HepG2 (cell line): ENCODE data around the gene DMPK. TPM values are rescaled to one million over a fixed set of nuclear protein-coding genes. Genes with fewer than 3 reads are reported as not detected.

Experiments
- GABPB1 ChIP-seq: IDR thresholded peaks from 2 replicates; pipeline ENCODE4 v1.6.1; 2016; ENCODE audit warnings: mild to moderate bottlenecking, missing genetic modification reagents, moderate library complexity, missing compliant biosample characterization
- HNRNPLL ChIP-seq: fragments of 200-400 bp; formaldehyde crosslinking; IDR thresholded peaks from 2 replicates; pipeline ENCODE4 v1.6.1; 2017; ENCODE audit warnings: mild to moderate bottlenecking, low read depth, low read length; ENCODE audit not compliant: poor library complexity, severe bottlenecking
- LCORL ChIP-seq, 2 experiments: fragments of 450-650 bp in 1 of 2; sonication (generic) in 1 of 2; formaldehyde crosslinking in 1 of 2; IDR thresholded peaks; 2 replicates each; pipeline versions ENCODE4 v1.5.0 to v1.6.1; 2017 to 2020; ENCODE audit warnings: antibody characterized with exemption in 1 of 2, missing genetic modification reagents in 1 of 2
- MYNN ChIP-seq: sonication (generic); formaldehyde crosslinking; IDR thresholded peaks from 2 replicates; pipeline ENCODE4 v1.4.0; 2020; ENCODE audit warnings: mild to moderate bottlenecking, low read depth, missing genetic modification reagents
- PLRG1 ChIP-seq: fragments of 450-650 bp; conservative IDR thresholded peaks from 2 replicates; pipeline ENCODE4 v1.6.1; 2016
- PRPF4 ChIP-seq: fragments of 200-400 bp; formaldehyde crosslinking; IDR thresholded peaks from 2 replicates; pipeline ENCODE4 v1.6.1; 2016; ENCODE audit warnings: low read length, low read depth; ENCODE audit not compliant: poor library complexity, severe bottlenecking
- RXRA ChIP-seq: sonication (generic); formaldehyde crosslinking; IDR thresholded peaks from 2 replicates; pipeline ENCODE4 v1.5.1; 2020; ENCODE audit warnings: missing genetic modification reagents
- TAF1 ChIP-seq: sonication (generic); formaldehyde crosslinking; IDR thresholded peaks from 2 replicates; pipeline ENCODE4 v1.4.0; 2020; ENCODE audit warnings: missing genetic modification reagents
- ZFP36 ChIP-seq: fragments of 150-350 bp; IDR thresholded peaks from 2 replicates; pipeline ENCODE4 v1.6.1; 2018; ENCODE audit warnings: borderline replicate concordance, low read length, low read depth; ENCODE audit not compliant: partially characterized antibody
- ZNF205 ChIP-seq: IDR thresholded peaks from 2 replicates; pipeline ENCODE4 v1.6.1; 2018; ENCODE audit warnings: missing biosample characterization, missing genetic modification reagents
- ZNF335 ChIP-seq: sonication (generic); formaldehyde crosslinking; IDR thresholded peaks from 2 replicates; pipeline ENCODE4 v1.4.0; 2020; ENCODE audit warnings: missing genetic modification reagents
- ZNF567 ChIP-seq: sonication (generic); formaldehyde crosslinking; IDR thresholded peaks from 2 replicates; pipeline ENCODE4 v1.8.1; 2023; ENCODE audit warnings: mild to moderate bottlenecking, missing genetic modification reagents, borderline replicate concordance
- ZSCAN20 ChIP-seq: sonication (generic); formaldehyde crosslinking; IDR thresholded peaks from 2 replicates; pipeline ENCODE4 v1.4.0; 2020; ENCODE audit warnings: missing genetic modification reagents, mild to moderate bottlenecking, borderline replicate concordance
- ZSCAN22 ChIP-seq: sonication (generic); formaldehyde crosslinking; IDR thresholded peaks from 2 replicates; pipeline ENCODE4 v1.4.0; 2020; ENCODE audit warnings: mild to moderate bottlenecking, missing genetic modification reagents
- polyA plus RNA-seq, 8 experiments: library from polyadenylated mRNA; depleted of rRNA in 3 of 8; stranded (reverse) in 7 of 8; unstranded in 1 of 8; fragments of >200 nt; fragmentation: Illumina TruSeq in 4 of 8; extraction: Trizol in 4 of 8; gene quantifications; 2 replicates each; pipeline versions ENCODE4 v1.2.1 to v1.2.3, GENCODE V29; 2011 to 2016; ENCODE audit warnings: low read depth in 4 of 8, missing spikeins in 1 of 8, mixed read lengths in 1 of 8; ENCODE audit not compliant: insufficient read depth in 1 of 8
- total RNA-seq, 5 experiments: library from RNA; depleted of rRNA; stranded (reverse); fragments of >200 nt; fragmentation: Illumina TruSeq; extraction: Trizol; gene quantifications; 2 replicates each; pipeline ENCODE4 v1.2.3, GENCODE V29; 2016; ENCODE audit warnings: low read depth in 1 of 5
- TF ChIP-seq, protein P1 (sequence below): sonication (generic); formaldehyde crosslinking; IDR thresholded peaks from 2 replicates; pipeline ENCODE4 v1.4.0; 2020; ENCODE audit warnings: mild to moderate bottlenecking, missing genetic modification reagents
- TF ChIP-seq, protein P2 (sequence below): sonication (generic); formaldehyde crosslinking; IDR thresholded peaks from 2 replicates; pipeline ENCODE4 v1.5.1; 2020; ENCODE audit warnings: missing genetic modification reagents, mild to moderate bottlenecking, borderline replicate concordance
- TF ChIP-seq, protein P3 (sequence below): sonication (generic); formaldehyde crosslinking; IDR thresholded peaks from 2 replicates; pipeline ENCODE4 v1.4.0; 2020; ENCODE audit warnings: missing genetic modification reagents
- TF ChIP-seq, protein P4 (sequence below): sonication (generic); formaldehyde crosslinking; IDR thresholded peaks from 2 replicates; pipeline ENCODE4 v1.8.1; 2023; ENCODE audit warnings: missing genetic modification reagents, inconsistent platforms, borderline replicate concordance

The DMPK gene
- total and polyA plus RNA-seq, 2 of the 13 experiments (the other 11 are each of a cell fraction or from before 2014, with no cell fraction given), result 5.3 to 8.8 TPM

DNA sequence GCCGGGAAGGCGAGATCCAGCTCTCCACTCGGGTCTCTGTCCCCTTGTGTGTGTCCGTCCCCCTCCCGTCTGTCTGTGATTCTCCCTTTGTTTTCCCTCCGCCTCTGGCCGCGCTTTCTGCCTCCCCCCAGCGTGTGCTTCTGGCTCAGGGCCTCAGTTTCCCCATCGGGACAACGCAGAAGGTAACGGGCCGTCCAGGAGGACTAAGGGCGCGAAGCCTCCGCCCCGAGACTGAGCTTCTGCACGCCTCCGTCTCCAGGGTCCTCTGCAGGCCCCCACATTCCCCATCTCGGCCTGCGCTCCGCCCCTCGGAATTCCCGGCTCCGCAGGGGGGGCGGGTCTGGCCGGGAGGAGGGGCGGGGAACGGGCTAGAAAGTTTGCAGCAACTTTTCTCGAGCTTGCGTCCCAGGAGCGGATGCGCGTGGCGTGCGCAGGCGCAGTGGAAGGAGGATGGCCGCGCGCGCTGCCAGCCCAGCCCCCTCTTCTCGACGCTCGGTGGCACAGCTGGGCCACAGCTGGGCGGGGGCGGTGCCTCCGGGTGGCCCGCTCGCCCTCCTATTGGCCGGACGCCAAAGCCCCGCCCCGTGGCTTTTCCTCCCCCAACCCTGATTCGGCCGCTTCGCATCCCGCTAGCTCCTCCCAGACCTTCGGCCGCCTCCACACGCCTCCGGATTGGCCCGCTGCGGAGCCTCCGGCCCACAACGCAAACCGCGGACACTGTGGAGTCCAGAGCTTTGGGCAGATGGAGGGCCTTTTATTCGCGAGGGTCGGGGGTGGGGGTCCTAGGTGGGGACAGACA lies 13.1 kb downstream of the DMPK start, which contains the start of gene SIX5 (continued):
- no peak for TF ChIP-seq ZSCAN22 (CRISPR knock-in tag)
- no peak for TF ChIP-seq PLRG1
- no peak for TF ChIP-seq ZSCAN20 (CRISPR knock-in tag)
- TF ChIP-seq, protein P1, sequence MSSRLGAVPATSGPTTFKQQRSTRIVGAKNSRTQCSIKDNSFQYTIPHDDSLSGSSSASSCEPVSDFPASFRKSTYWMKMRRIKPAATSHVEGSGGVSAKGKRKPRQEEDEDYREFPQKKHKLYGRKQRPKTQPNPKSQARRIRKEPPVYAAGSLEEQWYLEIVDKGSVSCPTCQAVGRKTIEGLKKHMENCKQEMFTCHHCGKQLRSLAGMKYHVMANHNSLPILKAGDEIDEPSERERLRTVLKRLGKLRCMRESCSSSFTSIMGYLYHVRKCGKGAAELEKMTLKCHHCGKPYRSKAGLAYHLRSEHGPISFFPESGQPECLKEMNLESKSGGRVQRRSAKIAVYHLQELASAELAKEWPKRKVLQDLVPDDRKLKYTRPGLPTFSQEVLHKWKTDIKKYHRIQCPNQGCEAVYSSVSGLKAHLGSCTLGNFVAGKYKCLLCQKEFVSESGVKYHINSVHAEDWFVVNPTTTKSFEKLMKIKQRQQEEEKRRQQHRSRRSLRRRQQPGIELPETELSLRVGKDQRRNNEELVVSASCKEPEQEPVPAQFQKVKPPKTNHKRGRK, result no peak
- TF ChIP-seq RXRA (CRISPR knock-in tag), result peak; percentile 59; the same call in 1 of the 2 replicates
- TF ChIP-seq ZNF205 (CRISPR knock-in tag), result 0 out of 2 replicates have a peak, but pooled peaks have one; percentile 16
- no peak for TF ChIP-seq LCORL (IDR thresholded peaks at IDR 0.05)
- no peak; the same call in 1 of the 2 replicates for TF ChIP-seq LCORL (CRISPR knock-in tag; IDR thresholded peaks at IDR 0.05)
- TF ChIP-seq MYNN (CRISPR knock-in tag), result no peak
- TF ChIP-seq ZNF567 (CRISPR knock-in tag), result no peak
- no peak for TF ChIP-seq PRPF4
- TF ChIP-seq, protein P2, sequence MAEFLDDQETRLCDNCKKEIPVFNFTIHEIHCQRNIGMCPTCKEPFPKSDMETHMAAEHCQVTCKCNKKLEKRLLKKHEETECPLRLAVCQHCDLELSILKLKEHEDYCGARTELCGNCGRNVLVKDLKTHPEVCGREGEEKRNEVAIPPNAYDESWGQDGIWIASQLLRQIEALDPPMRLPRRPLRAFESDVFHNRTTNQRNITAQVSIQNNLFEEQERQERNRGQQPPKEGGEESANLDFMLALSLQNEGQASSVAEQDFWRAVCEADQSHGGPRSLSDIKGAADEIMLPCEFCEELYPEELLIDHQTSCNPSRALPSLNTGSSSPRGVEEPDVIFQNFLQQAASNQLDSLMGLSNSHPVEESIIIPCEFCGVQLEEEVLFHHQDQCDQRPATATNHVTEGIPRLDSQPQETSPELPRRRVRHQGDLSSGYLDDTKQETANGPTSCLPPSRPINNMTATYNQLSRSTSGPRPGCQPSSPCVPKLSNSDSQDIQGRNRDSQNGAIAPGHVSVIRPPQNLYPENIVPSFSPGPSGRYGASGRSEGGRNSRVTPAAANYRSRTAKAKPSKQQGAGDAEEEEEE (CRISPR knock-in tag), result no peak
- TF ChIP-seq GABPB1 (CRISPR knock-in tag), result peak; percentile 90
- TF ChIP-seq, protein P3, sequence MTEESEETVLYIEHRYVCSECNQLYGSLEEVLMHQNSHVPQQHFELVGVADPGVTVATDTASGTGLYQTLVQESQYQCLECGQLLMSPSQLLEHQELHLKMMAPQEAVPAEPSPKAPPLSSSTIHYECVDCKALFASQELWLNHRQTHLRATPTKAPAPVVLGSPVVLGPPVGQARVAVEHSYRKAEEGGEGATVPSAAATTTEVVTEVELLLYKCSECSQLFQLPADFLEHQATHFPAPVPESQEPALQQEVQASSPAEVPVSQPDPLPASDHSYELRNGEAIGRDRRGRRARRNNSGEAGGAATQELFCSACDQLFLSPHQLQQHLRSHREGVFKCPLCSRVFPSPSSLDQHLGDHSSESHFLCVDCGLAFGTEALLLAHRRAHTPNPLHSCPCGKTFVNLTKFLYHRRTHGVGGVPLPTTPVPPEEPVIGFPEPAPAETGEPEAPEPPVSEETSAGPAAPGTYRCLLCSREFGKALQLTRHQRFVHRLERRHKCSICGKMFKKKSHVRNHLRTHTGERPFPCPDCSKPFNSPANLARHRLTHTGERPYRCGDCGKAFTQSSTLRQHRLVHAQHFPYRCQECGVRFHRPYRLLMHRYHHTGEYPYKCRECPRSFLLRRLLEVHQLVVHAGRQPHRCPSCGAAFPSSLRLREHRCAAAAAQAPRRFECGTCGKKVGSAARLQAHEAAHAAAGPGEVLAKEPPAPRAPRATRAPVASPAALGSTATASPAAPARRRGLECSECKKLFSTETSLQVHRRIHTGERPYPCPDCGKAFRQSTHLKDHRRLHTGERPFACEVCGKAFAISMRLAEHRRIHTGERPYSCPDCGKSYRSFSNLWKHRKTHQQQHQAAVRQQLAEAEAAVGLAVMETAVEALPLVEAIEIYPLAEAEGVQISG (CRISPR knock-in tag), result peak; percentile 82
- TF ChIP-seq ZNF335, result no peak; the same call in 1 of the 2 replicates
- TF ChIP-seq TAF1 (CRISPR knock-in tag), result peak; percentile 90
- TF ChIP-seq ZFP36, result no peak
- peak; percentile 100 for TF ChIP-seq HNRNPLL
- TF ChIP-seq, protein P4, sequence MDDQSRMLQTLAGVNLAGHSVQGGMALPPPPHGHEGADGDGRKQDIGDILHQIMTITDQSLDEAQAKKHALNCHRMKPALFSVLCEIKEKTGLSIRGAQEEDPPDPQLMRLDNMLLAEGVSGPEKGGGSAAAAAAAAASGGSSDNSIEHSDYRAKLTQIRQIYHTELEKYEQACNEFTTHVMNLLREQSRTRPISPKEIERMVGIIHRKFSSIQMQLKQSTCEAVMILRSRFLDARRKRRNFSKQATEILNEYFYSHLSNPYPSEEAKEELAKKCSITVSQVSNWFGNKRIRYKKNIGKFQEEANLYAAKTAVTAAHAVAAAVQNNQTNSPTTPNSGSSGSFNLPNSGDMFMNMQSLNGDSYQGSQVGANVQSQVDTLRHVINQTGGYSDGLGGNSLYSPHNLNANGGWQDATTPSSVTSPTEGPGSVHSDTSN, result 0 out of 2 replicates have a peak, but pooled peaks have one; percentile 28
